AG08395 (cell line): ENCODE measurements around the gene ADAM11.

Experiments
- DNase-seq: peaks from one replicate; pipeline ENCODE4 v3.0.0; 2012; ENCODE audit warnings: mixed read lengths, low spot score

ADAM11 gene

GRCh38 chr17:44757918-44758413 lies 822 bp upstream of the ADAM11 start:
- DNase-seq: no peak

DNA sequence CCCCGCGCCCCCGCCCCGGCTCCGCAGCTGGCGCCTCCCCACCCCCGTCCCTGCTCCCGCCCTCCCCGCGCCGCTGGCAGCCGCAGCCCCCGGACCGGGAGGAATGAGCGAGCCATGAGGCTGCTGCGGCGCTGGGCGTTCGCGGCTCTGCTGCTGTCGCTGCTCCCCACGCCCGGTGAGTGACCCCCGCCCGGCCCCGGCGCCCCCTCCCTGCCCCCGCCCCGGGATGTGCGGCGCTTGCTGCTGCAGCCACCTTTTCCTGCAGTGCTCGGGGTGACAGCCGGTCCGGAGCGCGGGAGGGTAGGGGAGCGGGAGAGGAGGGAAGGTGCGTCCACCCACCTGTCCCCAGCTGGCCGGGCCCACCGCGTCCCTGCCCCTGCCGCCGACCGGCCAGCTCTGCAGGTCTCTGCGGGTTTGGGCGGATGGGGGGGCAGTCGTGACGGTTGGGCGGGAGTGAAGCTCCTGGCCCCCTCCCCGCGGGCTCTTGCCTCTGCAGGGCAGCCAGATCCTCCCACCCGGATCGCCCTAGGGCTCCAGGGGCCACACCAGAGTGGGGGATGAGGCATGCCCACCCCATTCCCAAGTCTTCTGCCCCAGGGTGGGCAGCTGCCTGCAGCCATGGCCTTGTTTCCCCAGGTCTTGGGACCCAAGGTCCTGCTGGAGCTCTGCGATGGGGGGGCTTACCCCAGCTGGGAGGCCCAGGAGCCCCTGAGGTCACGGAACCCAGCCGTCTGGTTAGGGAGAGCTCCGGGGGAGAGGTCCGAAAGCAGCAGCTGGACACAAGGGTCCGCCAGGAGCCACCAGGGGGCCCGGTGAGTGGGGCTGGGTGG lies 513 bp downstream of the ADAM11 start:
- DNase-seq: peak; percentile 39

- no peak for DNase-seq
Measured at GRCh38 chr17:44759916-44760243, 1.1 kb downstream of the ADAM11 start.

DNA sequence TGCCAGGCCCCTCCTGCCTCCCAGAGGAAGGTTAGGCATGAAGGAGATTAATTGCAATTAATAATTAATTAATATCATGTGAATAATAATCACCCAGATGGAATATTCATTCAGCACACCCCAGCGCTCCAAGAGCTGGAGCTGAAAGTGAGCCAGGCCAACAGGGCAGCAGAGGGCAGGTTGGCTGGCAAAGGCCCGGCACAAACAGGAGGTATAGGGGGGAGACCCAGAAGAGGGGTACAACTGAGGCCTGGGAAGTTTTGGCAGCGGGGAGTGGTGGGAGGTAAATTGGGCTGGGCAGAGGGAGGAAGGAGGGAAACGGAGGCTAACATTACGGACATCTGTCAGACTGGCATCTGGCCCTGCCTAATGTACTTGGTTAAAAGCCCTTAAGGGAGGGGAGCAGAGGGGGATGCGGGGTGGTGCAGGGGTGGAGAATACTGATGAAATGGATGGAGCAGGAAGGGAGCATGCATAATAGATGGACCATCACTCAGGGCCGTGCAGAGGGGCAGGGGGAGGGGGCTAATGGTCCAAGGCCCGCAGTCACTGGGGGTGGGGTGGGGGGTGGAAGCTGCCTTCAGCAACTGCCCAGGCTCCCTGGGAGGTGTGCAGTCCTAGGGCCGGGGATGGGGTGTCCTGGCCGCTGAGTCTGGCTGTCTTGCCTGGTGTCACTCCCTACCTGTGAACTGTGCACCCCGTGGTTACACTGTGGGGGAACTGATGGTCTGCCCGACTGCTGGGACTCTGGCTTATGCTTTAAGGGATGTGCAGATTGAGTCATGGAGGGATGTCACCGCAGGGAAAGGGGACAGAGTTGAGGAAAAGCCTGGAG lies 1.9 kb downstream of the ADAM11 start:
- DNase-seq: no peak

- DNase-seq: no peak
Measured at GRCh38 chr17:44761932-44762810, 3.4 kb downstream of the ADAM11 start.

DNA sequence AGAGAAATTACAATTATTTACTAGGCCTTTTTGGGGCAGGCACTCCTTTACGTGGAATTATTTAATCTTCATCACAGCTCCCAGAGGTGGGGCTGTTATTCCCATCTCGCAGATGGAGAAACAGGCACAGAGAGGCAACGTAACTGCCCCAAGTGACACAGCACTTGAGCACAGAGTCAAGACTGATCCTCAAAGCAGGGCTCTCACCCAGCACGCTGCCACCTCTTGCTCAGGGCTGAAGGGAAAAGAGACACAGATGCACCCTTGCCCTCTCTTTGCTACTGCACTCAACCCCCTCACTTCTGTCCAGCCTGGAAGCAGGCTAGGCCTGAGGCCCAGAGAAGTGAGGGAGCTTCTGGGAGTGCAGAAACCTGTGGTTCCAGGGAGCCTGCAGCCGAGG lies 4.4 kb downstream of the ADAM11 start:
- no peak for DNase-seq

GRCh38 chr17:44765965-44766364 lies 7.2 kb downstream of the ADAM11 start:
- no peak for DNase-seq

GRCh38 chr17:44766409-44767038 lies 7.7 kb downstream of the ADAM11 start:
- DNase-seq: no peak

- no peak for DNase-seq
Measured at GRCh38 chr17:44767493-44767892, 8.7 kb downstream of the ADAM11 start.

- DNase-seq: no peak
Measured at GRCh38 chr17:44768505-44769142, 9.8 kb downstream of the ADAM11 start.

DNA sequence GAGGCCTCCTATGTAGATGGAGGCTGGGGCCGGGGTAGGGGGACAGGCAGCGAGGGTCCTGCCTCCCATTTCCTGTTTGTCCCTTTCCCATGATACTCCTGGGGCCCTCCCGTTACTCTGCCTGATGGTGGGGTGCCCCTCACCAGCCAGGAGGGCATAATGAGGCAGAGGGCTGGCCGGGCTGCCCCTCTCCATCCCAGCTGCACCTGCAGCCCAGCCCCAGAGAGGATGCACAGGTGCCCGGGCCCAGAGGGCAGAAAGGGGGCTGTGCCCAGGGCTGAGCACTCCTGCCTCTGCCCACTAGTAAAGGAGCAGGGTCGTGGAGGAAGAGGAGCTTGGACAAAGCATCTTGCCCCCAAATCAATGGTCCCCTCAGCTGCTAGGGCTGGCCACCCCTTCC lies 10.4 kb downstream of the ADAM11 start:
- DNase-seq: no peak

DNA sequence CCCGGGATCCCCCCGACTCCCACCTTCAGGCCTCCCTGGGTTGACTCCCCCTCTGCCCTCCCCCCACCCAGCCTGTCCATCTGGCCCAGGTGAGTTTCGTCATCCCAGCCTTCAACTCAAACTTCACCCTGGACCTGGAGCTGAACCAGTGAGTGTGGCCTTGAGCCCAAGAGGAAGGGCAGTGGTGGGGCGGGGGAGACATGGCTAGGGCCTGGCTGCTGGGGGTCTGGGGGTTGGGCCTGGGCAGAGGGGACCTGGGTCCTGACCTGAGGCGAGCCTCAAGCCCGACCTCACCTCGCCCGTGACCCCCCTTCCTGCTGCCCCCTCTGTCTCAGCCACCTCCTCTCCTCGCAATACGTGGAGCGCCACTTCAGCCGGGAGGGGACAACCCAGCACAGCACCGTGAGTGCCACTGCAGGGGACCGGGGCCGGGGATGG lies 10.9 kb downstream of the ADAM11 start:
- no peak for DNase-seq

DNA sequence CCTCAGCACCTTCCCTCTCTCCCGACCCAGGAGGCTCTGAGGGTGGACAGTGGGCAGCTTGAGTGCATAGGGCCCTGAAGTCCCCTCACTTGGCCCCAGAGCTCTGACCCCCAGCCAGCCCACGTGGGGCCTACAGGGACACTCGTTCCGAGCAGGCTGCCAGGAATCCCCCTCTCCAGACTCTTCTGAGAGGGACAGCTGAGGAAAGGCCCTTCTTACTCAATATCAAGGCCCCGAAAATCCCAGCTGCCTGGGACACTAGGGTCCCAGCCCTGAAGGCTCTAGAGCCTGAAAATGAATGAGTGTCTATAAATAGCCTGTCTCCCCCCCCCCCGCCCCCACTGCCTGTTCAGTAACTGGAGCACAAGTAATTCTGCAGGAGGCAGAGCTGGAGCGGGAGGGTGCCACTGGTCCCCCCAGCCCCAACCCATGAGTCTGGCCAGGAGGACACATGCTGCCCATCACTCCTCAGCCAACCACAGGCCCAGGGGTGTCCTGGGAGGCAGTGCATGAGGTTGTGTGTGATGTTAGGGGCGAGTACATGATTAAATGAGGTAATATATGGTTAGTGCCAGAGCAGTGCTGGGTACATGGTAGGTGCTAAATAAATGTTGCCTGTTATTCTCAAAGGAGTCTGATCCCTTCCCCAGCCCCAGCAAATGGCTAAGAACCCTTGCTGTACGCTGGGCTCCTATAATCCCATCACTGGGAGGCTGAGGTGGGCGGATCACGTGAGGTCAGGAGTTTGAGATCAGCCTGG lies 11.6 kb downstream of the ADAM11 start:
- DNase-seq: no peak

DNA sequence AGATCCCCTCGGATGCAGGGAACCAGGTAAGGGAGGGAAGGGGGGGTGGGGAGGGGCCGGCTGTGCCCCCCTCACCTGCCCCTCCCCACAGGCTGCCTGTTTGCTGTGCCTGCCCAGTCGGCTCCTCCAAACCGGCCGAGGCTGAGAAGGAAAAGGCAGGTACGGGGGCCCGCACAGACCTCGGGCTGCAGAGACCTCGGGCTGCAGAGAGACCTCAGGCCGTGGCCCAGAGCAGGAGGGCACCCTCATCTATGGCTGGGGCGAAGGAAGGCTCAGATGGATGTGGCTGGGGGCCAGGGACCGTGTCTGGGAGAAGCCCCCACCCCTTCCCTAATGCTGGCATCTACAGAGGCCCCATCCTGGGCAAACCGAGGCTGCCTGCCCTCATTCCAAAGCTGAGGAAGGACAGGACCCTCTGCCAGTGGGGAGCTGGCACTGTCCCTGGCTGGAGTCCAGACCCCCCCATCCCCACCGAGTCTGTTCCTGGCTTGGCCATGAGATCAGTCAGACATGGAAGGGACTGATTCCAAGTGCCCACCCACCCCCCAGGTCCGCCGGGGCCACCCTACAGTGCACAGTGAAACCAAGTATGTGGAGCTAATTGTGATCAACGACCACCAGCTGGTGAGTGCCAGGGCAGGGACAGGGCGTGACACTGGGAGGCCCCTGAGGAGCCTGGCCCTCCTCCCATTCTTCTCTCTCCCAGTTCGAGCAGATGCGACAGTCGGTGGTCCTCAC lies 13.7 kb downstream of the ADAM11 start:
- no peak for DNase-seq

- no peak for DNase-seq
Measured at GRCh38 chr17:44773140-44773539, 14.4 kb downstream of the ADAM11 start.

- DNase-seq: peak; percentile 92
Measured at GRCh38 chr17:44774271-44775135, 15.7 kb downstream of the ADAM11 start.

DNA sequence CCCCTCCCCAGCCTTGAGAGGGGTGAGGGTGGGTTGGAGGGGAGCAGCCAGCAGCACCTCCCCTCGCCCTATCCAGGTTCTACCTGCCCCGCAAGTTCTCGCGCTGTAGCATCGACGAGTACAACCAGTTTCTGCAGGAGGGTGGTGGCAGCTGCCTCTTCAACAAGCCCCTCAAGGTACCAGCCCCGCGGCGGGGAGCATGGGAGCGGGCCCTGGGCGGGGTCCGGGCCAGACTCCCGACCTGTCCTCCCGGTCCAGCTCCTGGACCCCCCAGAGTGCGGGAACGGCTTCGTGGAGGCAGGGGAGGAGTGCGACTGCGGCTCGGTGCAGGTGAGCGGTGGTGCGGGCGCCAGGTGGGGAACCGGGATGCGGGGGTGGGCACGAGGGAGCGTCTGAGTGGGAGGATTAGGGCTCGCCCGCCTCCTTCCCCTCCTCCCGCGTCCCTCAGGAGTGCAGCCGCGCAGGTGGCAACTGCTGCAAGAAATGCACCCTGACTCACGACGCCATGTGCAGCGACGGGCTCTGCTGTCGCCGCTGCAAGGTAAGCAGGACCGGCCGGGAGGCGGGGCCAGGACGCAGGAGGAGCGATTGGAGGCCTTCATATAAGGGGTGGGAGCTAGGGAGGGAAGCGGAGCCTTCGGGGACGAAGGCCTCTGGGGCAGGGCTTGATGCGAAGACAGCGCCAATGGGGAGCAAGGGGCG lies 16.5 kb downstream of the ADAM11 start:
- DNase-seq: peak; percentile 99
